Fibroblast of the aortic adventitia (primary cell): Measurements from ENCODE around the gene AIPL1. TPM values are rescaled to one million over a fixed set of nuclear protein-coding genes. Genes with fewer than 3 reads are reported as not detected.

Experiments
- DNase-seq: peaks from one replicate; pipeline ENCODE4 v3.0.0-alpha.2; 2010; ENCODE audit warnings: low read depth
- H3K4me3 ChIP-seq: 2 replicates; pipeline ENCODE4 v1.5.1; 2011; ENCODE audit warnings: low read depth, mild to moderate bottlenecking, control low read depth, low read length, moderate library complexity
- total RNA-seq: library from RNA; depleted of rRNA; stranded (reverse); fragments of >200 nt; gene quantifications from 2 replicates; pipeline ENCODE4 v1.2.3, GENCODE V29; 2012; ENCODE audit warnings: low replicate concordance
- TF ChIP-seq, protein P1 (sequence below): IDR thresholded peaks from 2 replicates; pipeline ENCODE4 v1.5.1; 2011; ENCODE audit warnings: mild to moderate bottlenecking, low read length, control low read depth, inconsistent platforms; ENCODE audit not compliant: insufficient read depth

The AIPL1 gene
- total RNA-seq, 1 donor, result 0.09 TPM

DNA sequence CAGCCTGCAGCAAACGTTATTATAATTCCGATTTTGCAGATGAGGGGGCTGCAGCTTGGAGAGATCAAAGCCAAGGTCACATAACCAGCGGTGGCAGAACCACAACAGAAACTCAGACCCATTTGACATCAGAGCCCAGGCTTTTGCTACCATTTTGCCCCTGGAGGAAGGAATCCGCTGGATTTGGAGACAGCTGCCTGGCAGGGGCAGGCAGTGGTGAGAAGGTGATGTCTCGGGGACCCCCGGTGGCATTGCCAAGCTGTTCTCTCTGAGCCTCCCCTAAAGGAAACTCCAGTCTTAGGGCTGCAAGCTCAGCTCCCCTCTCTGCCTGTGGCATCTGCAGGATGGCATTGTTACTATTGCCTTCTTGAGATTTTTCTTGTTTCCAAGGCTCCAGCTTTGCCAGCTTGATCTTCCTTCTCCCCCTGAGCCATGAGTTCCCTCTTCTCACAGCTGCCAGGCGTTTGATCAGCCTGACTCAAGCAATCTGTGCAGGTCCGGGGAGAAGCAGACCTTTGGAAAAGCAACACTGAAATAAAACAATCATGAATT, 40.8 kb downstream of the AIPL1 start:
- no peak for DNase-seq
- no peak overlapping the region for H3K4me3 ChIP-seq
- TF ChIP-seq, protein P1, sequence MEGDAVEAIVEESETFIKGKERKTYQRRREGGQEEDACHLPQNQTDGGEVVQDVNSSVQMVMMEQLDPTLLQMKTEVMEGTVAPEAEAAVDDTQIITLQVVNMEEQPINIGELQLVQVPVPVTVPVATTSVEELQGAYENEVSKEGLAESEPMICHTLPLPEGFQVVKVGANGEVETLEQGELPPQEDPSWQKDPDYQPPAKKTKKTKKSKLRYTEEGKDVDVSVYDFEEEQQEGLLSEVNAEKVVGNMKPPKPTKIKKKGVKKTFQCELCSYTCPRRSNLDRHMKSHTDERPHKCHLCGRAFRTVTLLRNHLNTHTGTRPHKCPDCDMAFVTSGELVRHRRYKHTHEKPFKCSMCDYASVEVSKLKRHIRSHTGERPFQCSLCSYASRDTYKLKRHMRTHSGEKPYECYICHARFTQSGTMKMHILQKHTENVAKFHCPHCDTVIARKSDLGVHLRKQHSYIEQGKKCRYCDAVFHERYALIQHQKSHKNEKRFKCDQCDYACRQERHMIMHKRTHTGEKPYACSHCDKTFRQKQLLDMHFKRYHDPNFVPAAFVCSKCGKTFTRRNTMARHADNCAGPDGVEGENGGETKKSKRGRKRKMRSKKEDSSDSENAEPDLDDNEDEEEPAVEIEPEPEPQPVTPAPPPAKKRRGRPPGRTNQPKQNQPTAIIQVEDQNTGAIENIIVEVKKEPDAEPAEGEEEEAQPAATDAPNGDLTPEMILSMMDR, result no peak

DNA sequence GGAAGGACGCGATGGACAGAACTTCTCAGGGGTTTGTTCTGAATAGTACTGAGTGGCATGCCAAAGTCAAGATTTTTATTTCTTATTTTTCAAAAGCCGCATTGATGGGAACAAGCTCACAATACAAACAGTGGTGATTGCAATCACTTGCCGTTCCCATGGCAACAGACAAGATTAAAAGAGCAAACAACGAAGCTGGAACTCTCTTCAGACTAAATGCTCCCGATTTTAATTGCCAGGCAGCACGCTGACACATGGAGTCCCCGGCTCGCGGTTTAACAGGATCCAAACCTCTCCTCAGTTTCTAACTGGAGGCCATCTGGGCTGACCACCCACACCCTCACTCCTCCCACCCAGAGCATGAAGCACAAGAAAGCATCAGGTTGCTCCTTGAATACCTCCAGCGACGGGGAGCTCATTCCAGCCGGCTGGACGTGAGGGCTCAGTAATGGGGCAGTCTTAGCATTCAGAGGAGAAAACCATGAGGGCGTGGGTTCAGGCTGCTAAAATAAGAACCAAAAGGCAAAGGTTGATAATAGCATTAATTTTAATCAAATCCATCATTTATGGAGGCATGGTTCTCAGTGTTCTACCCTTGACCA, 41.5 kb downstream of the AIPL1 start:
- no peak for DNase-seq
- H3K4me3 ChIP-seq, result no peak overlapping the region
- TF ChIP-seq, protein P1, result no peak

DNA sequence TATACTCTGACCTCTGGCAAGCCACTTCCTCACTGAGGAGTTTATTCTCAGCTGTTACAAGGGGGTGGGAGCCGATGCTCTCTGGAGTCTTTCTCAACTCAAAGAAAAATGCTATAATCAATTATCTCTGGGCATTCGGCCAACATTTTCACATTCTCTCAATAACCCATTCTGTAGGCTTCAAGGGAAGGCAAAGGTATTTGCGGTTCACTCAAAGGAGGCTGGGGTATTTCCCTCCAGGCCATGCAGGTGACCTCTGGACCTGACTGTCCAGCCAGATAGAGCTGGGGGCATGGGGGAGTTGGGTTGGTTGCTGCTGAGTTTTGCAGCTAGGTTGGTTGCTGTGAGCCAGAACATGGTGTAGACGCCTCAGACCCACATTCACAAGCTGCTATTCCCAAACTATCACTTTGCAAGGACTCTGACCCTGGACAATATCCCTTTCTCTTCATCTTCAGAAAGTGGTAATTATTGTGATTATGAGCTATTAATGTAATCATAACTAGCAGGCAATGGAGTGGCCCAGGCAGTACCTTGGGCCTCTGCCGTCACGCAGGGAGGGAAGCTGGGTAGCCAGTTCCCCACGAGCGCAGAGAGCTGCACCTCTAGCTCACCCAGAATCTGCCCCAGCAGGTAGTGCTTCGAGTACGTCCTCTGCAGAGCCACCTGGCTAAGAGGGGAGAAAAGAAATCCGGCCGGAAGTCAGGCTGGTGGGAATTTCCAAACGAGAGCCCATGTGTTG, 42.1 kb downstream of the AIPL1 start:
- no peak overlapping the region for H3K4me3 ChIP-seq
- DNase-seq, result no peak
- TF ChIP-seq, protein P1, result no peak

DNA sequence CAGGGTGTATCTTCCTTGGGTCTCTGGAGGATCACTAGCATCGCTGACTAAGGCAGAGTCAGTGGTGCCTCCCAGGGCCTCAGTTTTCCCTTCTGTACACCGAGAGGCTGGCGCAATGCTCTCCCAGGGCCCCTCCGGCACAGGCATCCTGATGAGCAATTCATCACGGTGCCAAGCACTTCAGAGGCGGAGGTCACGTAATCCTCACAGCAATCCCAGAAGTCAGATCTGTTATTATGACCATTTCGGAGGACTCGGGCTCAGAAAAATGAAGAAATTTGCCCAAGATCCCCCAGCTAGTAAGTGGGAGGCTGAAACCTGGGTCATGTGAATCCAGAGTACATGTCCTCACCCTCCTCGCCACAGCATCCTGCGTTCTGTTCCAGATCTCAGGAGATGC, 46.5 kb downstream of the AIPL1 start:
- no peak for DNase-seq
- TF ChIP-seq, protein P1, result no peak
- no peak overlapping the region for H3K4me3 ChIP-seq

DNA sequence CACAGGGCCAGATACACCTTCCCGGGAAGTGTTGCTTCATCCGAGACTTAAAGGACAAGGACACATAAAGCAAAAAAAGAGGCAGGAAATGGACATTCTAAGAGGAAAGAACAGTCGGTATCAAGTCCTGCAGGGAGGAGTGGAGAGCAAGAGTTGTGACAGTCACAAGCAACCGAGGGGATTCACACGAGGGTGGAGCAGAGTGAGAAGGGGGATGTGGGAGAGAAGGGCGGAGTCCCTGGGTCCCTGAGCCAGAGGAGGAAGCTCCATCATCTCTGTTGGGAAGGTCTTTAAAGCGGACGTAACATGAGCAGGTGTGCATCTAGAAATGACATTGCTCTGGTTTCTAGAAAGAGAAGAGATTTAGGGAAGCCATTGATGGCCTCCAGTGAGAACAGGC, 47.1 kb downstream of the AIPL1 start:
- TF ChIP-seq, protein P1, result no peak
- DNase-seq, result no peak
- H3K4me3 ChIP-seq, result no peak overlapping the region

DNA sequence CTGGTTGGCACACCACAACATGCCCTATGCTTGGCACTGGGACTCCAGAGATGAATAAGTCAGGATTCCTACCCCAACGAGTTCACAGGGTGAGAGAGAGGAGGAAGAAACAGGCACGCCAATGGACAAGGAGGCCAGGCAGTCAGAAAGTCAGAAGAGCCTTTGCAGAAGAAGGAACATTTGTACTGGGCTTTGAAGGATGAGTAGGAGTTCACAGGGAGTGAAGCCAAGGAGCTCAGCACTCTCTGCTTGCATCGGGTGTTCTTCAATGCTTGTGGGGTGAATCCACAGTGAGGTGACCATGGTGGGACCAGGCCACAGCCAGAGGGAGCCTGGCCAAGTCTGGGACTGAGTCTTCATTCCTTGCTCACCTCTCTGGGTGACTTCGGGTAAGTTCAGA, 47.5 kb downstream of the AIPL1 start:
- no peak for DNase-seq
- no peak overlapping the region for H3K4me3 ChIP-seq
- TF ChIP-seq, protein P1, result no peak
